Measurements from ENCODE around the gene DPP9.
A peak's percentile ranks its signal among the peaks of the same experiment; 100 is the strongest.
"Not testable (repeated sequence)": the region's sequence is repeated elsewhere in the genome, so short reads cannot be mapped to it uniquely, and the experiment has no call there.

DPP9 gene

DNA sequence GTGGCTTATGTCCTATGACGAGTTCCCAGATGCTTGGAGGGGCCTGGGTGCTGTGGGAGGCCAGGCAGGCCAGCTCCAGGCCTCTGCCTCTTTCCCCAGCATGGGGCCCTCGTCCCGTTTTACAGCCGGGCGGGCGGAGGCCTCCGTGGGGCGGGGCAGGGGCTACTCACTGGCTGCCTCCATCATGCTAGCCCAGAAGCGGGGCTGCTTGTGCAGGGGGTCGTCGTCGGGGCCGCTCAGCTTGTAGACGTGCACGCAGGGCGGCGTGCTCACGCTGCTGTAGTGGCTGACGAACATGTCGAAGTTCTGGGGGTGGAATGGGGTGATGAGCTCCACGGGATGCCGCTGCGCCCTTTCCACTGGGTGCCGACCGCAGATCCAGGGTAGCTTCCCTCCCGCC, 35.1 kb downstream of the DPP9 start:
- no peak for DNase-seq (ENCODE audit: low read depth in 2 of 2)

DNA sequence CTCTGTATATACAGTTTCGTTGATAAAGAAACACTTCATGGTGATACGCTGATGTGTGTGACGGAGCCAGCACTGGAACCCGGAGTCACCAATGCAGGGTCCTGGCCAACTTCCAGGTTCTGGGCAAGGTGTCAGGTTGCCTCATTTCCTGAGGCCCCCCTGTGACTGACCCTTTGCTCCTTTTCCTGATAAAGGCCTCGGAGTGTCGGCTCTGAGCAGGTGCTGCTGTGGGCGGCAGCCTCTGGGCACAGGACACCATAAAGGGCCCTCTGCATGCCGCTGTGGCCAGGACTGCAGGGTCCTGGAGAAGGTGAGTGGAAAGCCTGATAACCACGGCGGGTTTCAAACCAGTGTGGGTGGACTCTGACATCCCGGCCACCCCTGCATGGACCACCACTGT, 36.2 kb downstream of the DPP9 start:
- no peak for DNase-seq (ENCODE audit: low read depth in 2 of 2)

DNA sequence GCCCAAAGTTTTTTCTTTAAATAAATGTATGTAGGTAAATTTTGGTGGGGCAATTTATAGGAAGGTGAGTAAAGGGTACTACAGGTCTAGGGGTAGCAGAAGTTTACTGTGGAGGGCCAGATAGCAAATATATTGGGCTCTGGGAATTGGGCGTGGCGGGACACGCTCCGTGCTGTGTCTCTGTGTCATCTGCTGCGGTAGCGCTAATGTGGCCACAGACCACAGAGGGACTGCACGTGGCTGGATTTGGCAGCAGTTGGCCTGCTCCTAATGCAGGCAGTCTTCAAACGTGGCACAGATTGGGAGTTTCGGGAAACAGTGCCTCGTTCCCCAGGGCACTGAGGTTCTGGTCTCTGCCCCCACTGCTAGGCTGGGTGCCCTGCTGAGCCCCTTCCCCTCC, 36.9 kb downstream of the DPP9 start:
- no peak for DNase-seq (ENCODE audit: low read depth in 2 of 2)

DNA sequence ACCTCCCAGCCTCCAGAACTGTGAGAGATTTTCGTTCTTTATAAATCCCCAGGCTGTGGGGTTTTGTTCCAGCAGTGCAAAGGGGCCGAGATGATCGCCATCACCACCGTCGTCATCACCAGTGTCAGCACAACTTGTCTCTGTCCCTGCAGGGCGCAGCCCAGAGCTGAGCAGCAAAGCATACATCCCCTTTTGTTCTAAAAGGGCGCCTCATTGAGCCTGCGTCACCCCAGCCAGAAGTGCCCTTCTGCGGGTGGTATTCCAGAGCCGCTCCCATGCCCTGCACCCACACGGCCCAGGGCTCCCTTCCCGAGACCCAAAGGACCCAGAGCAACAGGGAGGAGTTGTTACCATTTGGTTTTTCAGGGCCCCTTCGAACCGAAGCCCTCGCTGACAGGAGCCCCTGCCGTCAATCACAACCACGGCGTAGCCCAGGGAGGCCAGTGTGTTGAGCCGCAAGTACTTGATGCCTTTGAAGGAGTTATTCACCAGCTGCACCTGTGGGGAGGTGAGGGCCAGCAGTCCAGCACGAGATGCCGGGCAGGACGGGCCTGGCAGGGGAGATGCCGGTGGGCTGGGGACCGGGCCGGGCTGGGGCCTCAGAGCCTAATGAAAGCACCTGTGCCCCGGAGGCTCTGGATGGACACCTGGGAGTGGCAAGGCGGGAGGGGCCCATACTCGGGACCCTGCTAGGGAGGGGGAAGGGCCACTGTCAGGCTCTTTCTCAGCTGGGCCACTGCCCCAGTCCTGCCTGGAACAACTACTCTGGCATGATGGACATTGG, 39.1 kb downstream of the DPP9 start:
- no peak for DNase-seq (ENCODE audit: low read depth in 2 of 2)

DNA sequence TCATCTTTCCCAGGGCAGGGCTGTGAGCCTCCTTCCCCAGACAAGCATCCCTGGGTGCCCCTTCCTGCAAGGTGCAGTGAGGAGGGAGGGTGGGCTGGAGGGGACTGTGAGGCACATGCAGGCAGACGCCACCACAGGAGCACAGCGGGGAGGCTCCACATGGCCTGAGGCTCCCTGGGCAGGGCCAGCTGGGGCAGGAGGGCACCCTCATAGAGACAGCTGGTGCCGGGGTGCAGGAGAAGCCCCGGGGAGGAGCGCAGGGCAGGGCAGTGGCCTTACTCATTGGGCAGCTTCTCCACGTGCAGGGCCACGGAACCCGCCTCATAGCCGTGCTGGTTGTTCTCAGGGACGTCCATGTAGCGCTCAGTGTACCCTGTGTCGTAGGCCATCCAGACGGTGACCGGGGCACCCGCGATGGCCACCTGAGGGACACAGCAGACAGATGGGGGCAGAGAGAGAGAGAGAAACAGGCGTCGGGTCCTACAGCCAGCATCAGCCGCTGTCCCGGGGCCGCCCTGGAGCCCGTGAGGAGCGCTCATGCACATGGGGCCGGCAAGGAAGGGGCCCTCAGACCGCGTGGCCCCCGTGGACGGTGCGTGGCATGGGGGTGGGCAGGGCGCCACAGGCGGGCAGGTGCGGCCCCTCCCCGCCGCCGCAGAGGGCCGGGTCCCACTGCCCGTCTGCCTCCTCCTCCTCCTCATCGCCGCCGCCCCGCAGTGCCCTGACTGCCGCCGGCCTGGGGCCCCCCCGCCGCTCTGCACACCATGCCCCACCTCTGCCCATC, 41.0 kb downstream of the DPP9 start:
- DNase-seq (ENCODE audit: low read depth in 2 of 2) = no peak

DNA sequence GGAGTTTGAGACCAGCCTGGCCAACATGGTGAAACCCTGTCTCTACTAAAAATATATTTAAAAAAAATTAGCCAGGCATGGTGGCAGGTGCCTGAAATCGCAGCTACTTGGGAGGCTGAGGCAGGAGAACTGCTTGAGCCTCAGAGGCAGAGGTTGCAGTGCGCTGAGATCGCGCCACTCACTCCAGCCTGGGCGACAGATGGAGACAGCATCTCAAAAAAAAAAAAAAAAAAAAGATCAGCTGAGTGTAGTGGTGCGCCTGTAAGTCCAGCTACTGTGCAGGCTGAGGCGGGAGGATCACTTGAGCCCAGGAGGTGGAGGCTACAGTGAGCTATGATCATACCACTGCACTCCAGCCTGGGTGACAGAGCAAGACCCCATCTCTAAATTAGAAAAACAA, 43.6 kb downstream of the DPP9 start:
- DNase-seq (ENCODE audit: low read depth in 2 of 2) = not testable (repeated sequence)

DNA sequence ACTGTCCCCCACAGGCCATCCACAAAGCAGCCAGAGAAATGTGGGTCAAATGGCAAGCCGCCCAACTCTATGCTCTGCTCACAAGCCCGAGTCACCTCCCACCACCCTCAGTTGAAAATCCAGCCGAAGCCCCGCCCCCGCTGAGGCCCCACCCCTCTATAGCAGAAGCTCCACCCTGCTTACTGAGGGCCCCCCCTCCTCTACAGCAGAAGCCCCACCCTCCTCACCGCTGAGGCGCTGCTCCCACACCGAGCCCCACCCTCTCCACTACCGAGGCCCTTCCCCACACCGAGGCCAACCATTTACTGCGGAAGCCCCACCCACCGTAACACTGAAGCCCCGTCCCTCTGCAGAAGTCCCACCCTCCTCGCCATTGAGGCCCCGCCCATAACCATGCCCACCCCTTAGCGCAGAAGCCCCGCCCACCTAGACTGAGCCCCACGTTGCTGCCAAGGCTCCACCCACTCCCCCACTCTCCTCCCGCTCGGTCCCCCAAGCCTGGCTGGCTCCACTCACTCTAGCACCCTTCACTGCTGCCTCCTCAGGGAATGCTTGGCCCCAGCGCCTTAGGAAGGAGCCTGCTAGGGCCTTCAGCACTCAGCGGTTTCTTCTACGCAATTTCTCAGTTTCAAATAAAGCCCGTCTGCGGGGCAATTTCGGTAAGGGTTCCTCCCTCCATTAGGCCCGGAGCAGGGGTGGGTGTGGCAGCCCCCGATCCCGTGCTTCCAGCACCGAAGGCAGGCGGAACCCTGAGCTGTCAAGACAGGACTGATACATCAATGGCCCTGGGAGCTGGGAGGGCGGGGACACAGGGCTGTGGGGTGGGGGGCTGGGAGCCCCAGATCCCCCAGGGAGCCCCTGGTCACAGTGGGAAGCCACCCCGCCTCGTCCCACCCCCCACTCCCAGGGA, 44.5 kb downstream of the DPP9 start:
- no peak for DNase-seq (ENCODE audit: low read depth in 2 of 2)

DNA sequence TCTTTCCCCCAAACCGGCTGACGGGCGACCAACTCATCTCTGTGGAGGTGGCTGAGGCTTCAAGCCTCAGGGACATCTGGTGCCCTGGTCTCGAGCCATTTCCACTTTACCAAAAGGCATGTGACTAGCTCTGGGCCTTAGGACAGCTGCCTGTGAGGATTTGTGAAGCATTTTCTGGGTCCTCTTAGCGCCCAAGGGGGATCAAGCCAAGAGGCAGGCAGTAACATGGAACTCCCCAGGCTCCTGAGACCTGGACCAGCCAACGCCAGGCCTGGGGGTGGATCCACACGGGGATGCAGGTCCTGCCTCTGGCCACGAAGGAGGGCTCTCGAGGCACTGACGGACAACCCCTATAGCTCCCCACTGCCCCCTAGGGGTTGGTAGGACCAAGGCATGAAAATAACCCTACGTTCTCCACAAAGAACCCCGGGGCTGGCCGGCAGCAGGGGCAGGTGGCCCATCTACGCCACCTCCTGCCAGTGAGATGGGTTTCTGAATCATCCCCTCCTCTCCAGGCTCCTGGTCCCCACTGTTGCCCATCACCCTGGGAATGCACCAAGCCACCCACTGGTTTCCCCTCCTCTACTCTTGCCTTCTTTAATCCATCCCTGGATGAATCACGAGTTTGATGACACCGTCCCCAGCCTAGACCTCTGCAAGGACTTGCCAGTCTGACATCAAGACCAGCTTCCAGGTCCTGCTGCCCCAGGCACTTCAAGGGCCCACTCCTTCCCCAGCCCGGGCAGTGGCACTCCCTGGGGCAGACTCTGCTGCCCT, 46.5 kb downstream of the DPP9 start:
- DNase-seq (ENCODE audit: low read depth in 2 of 2) = no peak

DNA sequence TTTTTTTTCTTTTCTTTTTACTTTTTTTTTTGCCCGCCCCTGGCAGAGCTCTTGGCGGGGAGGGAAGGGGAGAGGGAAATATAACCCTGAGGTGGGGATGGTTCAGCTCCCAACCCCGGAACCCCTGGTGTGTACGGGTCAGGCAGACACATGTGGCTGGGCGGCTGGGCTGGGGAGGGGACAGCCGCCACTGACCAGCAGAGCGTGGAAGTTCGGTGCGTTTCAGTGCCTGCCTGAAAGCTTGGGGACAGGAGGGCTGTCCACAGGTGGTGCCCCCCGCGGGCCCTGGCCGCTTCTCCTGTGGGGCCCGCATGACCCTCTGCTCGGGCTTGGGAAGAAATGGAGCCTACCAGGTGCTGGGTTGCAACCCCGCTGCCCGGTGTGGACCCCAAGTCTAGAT, 48.3 kb downstream of the DPP9 start:
- DNase-seq (ENCODE audit: low read depth in 2 of 2) = no peak

DNA sequence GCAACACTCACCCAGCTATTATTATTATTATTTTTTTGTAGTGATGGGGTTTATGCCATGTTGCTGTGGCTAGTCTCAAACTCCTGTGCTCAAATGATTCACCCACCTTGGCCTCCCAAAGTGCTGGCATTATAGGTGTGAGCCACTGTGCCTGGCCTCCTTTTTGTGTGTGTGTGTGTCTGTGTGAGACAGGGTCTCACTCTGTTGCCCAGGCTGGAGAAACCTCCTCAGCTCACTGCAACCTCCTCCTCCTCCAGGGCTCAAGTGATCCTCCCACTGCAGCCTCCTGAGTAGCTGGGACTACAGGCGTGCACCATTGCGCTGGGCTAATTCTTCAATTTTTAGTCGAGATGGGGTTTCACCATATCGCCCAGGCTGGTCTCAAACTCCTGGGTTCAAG, 49.9 kb downstream of the DPP9 start:
- no peak for DNase-seq (ENCODE audit: low read depth in 2 of 2)

DNA sequence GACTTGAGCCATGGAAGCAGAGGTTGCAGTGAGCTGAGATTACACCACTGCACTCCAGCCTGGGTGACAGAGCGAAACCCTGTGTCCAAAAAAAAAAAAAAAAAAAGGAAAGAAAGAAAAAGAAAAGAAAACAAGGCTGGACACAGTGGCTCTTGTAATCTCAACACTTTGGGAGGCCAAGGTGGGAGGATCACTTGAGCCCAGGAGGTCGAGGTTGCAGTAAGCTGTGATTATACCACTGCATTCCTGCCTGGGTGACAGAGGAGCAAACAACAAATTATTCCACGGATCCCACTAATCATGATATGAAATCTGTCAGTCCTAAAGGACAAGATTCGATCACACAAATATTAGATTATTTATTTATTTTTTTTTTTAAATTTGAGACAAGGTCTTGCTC, 50.4 kb downstream of the DPP9 start:
- no peak for DNase-seq (ENCODE audit: low read depth in 2 of 2)

DNA sequence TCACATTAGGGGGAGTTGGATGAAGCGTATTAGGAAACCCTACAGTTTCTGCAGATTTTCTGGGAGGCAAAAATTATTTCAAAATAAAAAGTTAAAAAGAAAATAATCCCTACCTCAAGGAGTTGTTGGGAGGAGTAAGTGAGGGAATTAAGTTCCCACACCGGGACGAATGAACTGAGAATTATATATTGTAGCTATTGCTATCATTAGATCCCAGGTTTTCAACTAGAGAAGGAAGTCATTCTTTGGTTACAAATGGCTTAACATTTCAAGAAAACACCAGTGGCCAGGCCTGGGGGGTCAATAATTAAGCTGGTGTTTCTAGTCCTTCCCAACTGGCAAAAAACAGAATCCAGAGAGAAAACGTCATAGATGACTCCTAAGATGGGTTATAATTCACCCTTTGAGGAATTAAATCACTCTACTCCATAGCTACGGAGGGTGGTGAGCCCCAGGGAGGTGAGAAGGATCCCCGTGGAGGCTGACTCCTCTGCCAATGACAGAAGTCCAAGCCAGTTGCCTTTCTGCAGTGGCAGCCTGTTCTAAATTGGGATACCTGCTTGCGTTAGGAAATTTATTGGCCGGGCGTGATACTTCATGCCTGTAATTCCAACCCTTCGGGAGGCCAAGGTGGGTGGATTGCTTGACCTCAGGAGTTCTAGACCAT, 52.3 kb downstream of the DPP9 start:
- no peak for DNase-seq (ENCODE audit: low read depth in 2 of 2)

DNA sequence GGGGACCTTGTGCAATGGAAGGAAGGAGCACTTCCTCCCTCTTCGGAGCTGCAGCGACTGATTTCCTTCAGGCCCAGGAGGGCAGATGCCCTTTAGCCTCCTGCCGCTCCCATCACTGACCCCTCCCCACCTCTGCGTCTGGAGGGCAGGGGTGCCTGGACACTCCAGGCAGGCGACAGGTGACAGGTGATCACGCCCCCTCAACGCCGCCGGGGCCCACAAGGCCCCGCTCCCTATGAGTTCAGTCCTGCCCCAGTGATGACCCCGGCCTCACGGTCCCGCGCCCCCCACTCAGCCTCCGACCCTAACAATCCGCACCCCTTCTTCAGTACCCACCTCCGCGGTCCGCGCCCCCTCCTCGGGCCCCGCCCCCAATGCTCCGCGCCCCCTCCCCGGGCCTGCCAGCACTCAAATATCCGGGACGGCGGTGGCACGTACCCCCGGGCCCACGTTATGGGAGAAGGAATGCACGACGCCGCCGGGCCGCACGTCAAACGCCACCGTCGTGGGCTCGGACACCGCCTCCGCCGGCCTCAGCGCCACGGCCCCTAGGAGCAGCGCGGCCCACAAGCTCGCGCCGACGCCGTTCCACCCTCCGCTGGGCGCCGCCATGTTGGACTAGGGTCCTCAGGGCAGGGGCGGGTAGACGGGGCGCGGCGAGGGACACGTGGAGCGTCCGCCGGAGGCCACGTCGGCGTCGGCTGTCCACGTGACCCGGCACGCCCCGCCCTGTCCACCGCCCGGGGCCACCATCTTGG, 53.7 kb downstream of the DPP9 start, which contains the start of gene MYDGF:
Gene MYDGF, minus strand, starts transcription at position 620 of the 758 bp plus-strand sequence. Its CDS starts 8 bp downstream, at position 612.
- DNase-seq (ENCODE audit: low read depth in 2 of 2) = peak; percentile 70 to 71

DNA sequence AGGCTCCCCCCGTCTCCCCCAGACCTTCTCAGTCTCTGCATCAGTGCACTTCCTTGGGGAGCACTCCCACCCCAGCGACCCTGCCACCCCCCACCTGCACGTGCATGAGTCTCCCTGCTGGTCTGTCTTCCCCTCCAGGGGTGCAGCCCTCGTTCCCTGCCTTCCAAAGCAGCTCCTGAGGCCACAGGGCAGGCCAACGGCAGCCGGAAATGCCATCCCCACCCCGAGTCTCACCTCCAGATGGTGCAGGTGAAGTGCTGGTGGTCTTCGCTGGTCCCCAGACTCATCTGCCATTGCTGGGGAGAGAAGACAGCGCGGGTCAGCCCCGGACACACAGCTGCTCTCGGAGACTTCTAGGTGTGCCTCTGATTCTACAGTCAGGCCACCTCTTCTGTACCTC, 59.0 kb downstream of the DPP9 start:
- DNase-seq (ENCODE audit: low read depth in 2 of 2) = no peak

DNA sequence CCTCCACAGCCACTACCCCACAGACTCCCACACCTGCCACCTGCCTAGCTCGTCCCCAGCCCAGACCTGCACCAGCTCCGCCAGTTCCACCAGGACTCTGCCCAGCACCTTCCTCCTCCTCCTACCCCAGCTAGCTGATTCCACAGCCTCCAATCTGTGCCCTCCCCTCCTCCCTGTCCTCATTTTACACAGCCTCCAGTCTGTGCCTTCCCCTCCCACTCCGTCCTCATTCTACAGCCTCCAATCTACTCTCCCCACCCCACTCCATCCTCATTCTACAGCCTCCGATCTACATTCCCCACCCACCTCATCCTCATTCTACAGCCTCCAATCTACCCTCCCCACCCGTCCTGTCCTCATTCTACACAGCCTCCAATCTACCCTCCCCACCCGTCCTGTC, 60.8 kb downstream of the DPP9 start:
- no peak for DNase-seq (ENCODE audit: low read depth in 2 of 2)

DNA sequence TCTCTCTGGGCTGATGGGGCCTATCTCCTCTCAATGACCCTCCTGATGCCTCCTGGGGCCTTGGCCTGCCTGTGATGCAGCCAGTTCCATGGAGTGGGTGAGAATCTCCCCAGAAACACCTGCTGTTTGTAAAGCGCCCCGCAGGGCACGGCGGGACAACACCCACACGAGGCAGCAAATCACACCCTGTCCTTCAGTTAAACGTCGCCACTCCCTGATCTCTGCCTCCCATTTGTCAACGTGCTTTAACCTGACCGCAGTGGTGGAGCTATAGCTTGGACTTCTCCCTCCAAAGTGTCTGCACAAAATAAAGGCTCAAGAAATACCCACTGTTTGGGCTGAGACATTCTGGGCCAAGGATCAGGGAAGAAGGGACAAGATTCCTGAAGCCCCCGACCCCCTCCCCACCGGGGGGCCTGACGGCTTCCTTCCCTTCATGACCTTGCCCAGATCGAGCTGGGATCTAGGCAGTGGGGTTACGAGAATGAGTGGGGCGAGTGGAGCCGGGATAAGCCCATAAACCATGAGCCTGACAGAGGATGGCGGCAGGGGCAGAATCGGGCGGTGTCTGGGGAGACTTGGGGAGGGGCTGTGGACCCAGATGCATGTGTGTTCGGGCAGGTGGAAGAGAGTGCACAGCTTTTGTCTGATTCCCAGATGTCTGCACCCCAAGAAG, 61.5 kb downstream of the DPP9 start:
- DNase-seq (ENCODE audit: low read depth in 2 of 2) = no peak

DNA sequence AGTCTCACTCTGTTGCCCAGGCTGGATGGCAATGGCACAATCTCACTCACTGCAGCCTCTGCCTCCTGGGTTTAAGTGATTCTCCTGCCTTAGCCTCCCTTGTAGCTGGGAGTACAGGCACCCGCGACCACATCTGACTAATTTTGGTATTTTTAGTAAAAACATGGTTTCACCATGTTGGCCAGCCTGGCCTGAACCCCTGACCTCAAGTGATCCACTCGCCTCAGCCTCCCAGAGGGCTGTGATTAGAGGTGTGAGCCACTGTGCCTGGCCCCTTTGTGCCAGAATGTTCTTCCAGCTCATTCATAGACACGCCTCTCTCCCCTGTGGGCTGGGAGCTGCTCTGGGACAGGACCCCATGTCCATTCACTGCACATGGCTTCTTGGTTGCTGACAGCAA, 62.6 kb downstream of the DPP9 start:
- DNase-seq (ENCODE audit: low read depth in 2 of 2) = no peak

DNA sequence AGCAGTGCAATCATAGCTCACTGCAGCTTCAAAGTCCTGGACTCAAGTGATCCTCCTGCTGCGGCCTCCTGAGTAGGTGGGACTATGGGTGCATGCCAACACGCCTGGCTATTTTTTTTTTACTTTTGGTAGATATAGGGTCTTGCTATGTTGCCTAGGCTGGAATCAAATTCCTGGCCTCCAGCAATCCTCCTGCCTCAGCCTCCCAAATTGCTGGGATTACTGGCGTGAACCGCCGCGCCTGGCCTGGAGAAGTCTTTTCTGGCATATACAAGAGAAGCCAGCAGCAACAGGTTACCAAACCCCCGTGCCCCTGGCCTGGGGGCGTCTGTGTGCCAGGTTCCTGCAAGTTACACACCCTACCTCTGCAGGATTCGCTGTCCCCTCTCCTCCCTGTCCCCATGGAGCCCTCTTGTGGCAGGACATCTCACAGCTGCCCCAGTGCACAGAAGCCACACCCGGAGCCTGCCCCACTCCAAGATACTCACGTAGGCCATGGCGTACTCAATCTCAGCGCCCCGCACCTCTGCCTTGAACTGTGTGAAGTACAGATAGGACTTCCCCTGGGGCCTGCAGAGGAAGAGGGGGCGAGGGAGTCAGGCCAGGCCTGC, 63.4 kb downstream of the DPP9 start:
- no peak for DNase-seq (ENCODE audit: low read depth in 2 of 2)

DNA sequence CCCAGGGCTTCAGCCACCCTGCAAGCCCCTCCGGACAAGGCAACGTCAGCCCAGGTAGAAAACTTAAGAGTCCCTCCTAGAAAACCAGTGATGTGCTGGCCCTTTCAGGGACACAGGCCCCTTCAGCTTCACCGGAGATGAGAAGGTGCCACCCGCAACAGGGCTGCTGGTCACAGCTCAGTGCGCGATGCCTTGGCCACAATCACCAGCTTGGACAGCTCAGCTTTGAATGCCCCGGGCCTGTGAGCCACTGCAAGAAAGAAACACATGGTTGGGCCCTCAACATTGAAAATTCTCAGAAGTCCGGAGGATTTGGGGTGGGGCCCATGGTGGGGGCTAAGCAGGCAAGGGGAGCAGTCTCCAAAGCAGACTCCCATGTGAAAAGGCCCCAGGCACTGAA, 65.8 kb downstream of the DPP9 start:
- no peak for DNase-seq (ENCODE audit: low read depth in 2 of 2)

Data from fibroblast of skin of left biceps (primary cell).